GDM1 (cell line): ENCODE results near the gene GFRA1.
"Not testable (repeated sequence)": the region's sequence is repeated elsewhere in the genome, so short reads cannot be mapped to it uniquely, and the experiment has no call there.

Source experiments
- DNase-seq: peaks from one replicate; lab custom pipeline; 2025; lab: John Stamatoyannopoulos, UW

GFRA1 gene

DNA sequence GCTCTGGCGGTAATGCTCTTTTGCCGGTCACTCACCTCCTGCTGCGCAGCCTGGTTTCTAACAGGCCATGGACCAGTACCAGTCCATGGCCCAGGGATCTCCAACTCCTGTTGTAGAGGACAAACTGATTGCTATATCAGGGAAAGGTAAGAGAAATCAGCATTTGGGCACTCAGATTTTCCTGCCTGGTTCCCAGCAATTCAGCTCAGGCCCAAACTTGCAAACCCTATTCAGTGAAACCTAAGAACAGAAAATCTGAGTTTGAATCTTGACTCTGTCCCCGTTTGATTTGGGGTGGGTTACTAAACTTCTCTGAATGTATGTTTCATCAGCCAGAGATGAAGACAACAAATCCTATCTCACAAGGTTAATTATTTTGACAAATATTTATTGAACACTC, 77.4 kb downstream of the GFRA1 start:
- DNase-seq = no peak

DNA sequence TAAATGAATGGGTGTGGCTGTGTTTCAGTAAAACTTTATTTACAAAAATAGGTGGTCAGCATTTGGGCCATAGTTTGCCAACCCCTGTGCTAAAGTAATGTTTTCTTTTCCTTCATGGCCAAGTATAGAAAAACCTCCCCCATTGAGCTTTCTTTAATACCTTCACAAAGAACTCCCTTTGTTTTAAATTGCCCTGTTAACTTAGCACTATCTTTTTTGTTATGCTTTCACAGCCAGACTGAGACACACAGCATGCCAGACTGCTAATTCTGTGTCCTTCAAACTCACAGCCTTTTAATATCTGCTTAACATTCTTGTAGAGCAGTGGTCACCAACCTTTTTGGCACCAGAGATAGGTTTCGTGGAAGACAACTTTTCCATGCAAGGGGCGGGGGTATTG, 78.0 kb downstream of the GFRA1 start:
- no peak for DNase-seq

DNA sequence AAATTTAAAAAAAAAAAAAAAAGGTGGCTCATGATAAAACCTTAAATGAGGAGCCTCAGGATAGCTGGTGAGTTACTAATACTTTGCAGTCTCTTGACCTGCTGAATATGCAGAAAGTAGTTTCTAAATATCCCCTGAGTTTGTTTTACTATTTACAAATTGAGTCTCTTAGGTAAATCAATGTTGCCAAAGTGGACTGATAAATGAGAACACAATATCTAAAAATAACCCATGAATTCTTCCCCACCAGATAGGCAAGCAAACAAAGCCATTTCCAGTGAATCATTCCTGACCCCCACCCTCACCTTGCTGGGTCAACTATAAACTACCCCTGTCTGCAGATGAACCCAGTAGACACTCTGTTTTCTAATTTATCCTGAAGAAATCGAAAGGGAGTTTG, 78.9 kb downstream of the GFRA1 start:
- DNase-seq = no peak

DNA sequence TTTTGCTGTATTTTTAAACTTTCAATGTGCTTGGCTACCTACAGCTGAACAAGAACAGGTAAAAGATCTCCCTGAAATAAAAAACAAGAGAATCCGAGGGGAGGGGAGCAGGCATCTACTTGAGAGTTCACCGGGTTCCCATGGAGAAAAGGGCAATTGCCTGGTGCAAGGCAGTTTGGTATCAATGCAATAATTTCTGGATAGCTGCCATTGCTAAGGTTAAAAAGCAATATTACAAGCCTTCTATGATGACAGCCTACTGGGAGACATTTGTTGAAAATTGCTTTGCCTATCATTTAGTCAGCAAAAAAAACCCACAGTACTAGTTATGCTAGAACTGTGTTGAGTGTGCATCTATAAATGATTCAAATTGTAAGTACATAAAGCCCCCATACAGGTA, 82.1 kb downstream of the GFRA1 start:
- DNase-seq = no peak

DNA sequence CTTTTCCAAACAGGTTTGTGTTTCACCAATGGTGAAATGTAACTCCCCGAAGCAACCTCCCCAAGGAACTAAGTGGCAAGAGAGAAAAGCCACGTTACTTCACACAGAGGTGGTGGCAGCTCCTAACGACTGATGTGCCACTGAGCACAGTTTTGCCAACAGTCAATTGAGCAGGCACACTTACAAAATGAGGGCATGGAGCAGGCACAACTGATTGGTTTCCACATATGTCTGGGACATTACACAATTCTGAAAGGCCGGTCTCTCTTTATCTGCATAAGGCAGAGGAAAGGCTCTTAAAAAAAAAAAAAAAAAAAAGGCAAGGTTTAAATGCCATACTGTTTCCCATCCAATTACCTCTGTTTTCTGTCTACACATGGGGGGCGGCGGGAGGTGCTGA, 86.7 kb downstream of the GFRA1 start:
- no peak for DNase-seq

DNA sequence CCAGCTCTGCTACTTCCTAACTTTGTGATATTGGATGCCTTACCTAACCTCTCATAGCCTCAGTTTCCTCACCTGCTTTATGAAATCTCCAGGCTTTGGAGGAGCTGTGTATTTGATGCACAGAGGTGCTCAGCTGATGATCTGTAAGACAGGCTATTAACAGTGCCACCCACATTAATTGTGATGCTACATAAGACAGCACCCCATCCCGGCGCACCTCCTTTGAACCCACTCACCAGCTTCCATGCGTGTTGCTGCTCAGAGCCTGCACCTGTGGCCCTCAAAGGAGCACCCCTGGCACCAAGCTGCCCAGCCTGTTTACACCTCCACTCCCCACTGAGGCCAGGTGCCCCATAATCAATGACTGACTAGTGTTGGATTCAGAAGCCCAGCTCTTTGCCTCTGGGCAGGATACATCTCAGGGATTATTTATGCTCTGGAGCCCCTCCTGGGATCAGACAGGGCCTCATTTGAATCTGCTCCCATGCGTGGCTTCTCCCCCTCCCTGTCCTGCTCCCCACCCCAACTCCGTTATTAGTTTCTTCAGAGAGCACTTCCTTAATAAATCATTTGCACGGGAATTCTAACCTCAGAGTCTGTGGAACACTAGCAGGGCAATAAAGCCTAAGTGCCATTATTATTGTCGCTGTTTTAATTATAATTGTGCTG, 87.7 kb downstream of the GFRA1 start:
- no peak for DNase-seq

DNA sequence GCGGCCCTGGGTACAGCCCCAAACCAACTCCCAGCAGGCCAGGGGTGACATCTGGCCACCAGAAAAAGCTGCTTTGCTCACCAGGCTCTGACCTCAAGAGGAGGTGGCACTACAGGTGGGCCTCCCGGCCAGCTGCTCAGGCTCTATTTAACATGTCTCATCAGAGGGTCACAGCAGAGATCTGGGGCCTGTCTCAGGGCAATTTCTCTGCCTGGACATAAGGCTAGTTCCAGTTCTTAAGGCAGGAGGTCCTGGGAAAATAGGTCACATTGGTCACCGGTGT, 88.6 kb downstream of the GFRA1 start:
- DNase-seq = no peak

DNA sequence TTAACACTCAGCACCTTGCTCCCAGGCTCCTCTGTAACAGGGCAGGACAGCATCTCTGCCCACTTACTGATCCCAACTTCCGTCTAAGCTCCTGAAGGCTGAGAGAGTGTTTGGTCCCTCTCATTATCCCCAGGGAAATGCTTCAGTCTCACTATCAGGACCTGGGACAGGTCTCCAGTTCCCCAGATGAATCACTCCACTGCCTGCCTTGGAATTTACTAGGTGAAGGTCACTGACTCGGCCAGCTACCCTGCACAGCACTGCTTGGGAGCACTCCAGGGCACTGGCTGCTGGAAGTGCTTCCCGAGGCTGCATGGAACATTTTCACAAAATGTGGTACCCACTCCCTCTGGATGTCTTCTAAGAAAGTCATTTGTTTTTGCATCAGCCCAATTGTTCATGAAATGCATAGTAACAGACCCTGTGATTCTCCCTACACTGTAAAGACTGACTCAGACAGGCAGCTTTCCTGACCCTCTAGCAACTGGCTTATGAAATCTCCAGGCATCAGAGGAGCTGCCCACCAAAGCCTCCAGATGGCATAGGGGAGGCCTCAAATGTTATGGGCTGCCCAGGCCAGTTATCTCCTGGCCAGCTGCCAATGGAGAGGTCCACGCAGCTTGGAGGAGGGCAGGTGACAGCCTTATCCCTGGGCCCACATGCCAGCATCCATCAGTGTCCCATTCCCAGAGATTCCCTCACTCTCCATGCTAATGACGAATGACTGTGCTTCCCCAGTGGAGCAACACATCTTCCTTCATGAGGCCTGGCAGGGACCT, 89.1 kb downstream of the GFRA1 start:
- DNase-seq = no peak

DNA sequence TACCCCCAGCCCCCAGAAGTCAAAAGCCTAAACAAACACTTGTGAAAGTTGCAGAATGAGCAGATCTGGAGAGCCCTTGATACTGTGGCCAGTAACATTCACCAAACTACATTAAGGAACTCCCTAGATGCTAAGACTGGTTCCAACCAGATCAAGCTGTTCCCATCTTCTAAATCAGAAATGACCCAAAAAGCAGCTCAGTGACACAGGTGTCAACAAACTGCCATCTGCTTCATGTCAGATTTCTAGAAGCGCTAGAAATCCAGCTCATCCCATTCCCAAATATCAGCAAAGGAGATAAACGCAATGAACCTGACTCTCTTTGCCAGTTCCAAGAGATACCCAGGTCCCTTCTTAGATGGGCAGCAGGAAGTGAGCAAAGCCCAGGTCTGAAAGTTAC, 90.6 kb downstream of the GFRA1 start:
- DNase-seq = no peak

DNA sequence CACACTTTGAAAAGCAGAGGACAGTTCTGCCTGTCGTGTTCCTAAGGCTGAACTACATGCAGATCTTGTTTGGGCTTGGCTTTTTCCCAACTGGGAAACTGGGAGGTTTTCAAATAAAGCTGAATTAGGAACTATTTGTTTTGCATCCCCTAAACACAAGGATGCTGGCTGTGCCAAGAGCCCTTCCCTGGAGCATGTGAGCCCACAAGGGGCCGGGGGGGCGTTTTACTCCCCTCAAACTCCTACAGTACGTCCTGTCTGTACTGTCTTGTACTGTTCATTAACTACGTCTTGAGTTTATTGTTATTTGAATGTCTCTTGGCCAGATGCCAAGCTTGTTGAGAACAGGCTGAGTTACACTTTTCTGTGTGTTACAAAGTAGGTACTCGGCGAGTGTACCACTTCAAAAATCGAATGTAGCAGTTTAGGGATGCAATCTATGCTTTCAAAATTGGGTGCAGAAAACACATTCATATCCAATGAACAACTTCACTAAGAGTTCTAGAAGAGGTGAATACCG, 94.9 kb downstream of the GFRA1 start:
- DNase-seq = no peak

DNA sequence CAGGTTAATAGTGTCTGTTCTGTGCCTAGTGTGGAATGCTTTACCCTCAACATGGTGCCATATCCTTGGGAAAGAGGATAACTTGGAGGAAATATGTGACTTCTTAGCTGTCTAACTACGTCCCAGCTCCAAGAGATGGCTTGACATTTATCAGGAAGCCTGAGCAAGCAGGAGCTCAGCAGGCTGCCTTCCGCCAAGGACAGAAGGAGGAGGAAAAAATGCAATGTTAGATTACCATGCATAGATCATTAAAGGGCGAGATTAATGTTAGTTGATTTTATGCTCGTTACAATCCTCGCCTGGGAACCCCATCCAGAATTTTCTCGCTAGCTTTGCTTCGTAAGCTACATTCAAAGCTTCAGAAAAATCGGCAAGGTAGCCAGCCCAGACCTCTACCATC, 97.8 kb downstream of the GFRA1 start:
- no peak for DNase-seq

DNA sequence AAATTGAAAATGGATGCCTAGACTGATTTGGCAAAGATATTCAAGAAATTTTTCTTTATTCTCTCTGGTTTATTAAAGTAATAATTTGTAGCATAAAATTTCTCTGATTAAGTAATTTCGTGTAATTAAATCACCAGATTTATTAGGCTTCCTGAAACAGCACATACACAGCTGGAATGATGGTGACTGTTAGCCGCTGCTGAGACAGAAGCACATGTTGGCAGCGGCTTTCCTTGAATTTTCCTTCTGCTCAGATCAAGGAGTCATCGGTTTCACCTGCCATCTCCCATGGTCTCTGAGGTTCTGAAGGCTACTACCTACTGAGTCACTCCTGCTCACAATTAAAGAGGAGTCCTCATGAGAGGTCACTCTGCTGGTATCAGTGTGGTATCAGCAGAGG, 101.5 kb downstream of the GFRA1 start:
- DNase-seq = no peak

DNA sequence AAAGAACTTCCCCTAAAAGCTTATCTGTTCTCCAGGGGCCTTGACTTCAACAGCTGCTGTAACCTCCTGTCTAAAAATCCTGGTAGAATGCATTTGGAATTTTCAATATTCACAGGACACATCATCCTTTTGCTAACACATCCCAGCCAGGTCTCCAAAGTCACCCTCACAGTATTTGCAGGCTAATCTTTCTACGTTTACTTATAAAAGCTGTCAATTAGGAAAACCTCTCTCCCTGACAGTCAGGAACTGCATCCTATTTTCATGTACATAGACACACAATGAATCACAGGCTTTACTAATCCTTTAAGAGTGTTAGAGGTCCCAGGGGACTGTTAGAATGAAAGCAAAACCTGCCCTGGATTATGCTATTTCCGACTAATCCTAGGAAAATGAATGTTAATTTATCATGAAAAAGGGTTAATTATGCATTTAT, 102.2 kb downstream of the GFRA1 start:
- DNase-seq = no peak

DNA sequence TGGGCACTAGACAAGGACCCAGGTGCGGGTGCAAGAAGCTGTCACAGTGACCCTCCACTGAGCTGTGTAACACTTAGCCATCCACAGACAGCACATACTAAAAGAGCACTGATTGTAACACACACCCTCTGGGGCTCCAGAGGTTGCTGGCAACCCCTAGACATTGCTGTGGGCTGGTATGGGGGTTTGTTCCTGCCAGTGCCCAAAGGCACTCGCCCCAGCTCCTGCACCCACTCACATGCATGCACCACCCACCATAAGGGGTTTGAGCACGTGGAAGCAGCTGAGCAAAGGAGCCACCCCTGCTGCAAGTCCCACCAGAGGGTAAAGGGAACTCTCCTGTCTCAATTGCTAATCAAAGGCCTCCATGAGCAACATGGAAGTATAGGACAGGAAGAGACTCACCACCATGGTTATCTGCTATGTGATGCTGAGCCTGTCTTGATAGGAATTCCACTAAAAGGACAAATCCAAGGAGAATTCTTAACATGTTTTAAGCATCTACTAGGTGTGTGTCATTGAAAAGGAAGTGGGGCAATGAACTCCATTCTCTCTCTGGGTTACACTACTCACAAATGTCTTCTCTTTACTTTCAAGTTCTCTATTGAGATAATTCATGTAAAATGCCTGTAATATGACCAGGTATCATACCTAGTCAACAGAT, 103.1 kb downstream of the GFRA1 start:
- no peak for DNase-seq

DNA sequence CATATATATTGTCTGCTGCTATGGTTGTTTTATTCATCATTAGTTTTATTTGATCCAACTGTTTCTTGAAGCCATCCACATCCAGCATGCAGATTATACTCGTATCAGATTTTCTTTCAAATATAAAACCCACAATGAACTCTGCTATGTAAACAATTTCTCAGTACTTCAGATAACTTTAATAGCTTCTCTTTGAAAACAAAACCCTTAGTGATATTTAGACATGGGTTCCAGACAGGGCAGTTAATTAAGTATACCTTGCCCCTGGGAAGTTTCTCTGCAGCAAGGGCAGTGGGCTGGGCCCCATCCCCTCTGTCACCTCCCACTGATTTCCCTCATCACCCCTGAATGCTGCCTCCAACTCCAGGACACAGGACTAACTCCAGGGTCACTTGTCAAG, 104.3 kb downstream of the GFRA1 start:
- no peak for DNase-seq

DNA sequence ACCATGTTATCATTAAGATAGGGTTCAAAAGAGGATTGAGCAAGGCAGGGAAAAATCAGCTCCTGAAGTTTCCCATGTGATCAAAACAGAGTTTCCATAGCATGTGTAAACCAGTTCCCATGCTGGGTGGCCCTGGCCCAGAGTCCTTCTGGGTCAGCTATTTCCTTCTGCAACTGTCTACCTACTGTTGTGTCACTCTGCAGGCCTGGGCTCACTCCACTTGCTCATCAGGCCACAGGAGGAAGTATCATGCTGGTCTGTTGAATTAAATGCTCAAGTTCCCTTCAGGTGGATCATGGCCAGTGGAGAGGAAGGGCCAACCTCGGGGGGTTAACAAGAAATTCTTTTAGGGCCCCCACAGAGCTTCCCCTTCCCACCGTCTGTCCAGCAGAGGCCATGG, 104.7 kb downstream of the GFRA1 start:
- no peak for DNase-seq

DNA sequence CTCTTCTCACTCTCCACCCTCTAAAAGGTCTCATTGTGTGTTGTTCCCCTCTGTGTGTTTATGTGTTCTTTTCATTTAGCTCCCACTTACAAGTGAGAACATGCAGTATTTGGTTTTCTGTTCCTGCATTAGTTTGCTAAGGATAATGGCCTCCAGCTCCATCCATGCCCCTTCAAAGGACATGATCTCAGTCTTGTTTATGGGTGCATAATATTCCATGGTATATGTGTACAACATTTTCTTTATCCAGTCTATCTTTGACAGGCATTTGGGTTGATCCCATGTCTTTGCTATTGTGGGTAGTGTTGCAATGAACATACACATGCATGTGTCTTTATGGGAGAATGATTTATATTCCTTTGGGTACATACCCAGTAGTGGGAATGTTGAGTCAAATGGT, 107.1 kb downstream of the GFRA1 start:
- not testable (repeated sequence) for DNase-seq

DNA sequence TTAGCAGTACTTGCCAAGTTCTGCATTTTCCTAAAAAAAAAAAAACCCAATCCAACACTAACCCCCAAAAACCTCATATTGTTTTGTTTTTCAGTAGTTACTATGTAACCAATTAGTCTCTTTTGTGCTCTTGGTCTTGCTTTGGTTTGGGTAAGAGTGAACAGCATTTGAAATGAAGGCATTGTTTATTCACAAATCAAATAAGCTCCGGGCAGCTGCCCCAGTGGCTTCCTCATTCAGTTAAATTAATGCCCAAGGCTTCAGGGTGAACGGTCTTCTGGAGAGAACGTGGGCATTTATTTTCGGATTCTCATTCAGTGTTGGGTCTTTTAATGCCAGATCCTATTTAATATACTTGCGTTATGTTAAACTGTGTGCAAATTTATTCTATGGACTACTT, 108.7 kb downstream of the GFRA1 start:
- no peak for DNase-seq

DNA sequence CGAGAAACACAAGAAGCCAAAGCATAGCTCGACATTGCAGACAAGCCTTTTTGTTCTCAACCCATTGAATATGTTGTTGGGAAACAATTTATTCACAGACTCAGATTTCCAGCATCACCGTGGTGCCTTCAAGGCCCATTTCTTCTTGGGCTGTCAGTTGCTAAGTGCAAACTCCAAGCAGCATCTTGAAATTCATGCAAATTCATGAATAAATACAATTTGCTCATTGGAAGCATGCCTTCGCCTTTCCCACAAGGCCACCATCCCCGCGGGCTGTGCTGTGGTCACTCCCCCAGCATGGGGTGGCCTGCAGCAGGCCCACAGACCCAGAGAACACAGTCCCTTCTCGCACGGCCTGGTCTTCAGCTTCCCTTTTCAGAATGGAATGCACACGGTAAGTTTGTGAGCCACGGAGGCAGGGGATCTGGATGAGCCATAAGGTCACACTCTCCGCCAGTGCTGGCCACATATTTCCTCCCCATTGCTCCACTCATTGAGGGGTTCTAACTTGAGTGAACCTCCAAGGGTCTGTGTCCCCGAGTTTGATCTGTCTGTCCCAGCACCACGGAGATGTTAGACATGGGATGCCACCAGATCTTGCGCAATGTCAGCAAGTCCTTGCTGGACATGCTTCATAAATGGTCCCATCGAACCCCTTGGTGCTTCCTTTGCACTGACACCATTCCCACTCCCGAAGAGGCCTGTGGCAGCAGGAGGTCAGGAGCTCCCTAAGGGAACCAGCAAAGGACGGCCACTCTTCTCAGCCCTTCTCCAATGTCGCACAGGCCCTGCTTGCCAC, 109.5 kb downstream of the GFRA1 start:
- DNase-seq = no peak

DNA sequence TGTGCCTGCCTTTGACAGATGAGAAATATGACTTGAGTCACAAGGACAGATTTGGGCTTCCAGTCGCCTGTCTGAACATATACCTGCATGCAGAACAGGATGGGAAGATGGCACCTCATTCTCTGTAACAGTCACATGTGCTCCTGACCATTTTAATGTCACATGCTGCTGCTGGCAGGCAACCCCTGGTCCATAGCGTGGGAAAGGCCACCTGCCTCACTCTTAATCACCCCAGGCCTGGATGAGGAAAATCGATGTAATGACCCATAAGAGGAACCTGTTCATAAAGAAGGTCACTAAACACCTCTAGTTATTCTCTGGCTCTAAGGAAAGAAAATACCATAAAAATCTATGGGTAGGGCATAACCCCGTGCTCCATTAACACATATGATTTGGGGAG, 110.2 kb downstream of the GFRA1 start:
- DNase-seq = no peak

DNA sequence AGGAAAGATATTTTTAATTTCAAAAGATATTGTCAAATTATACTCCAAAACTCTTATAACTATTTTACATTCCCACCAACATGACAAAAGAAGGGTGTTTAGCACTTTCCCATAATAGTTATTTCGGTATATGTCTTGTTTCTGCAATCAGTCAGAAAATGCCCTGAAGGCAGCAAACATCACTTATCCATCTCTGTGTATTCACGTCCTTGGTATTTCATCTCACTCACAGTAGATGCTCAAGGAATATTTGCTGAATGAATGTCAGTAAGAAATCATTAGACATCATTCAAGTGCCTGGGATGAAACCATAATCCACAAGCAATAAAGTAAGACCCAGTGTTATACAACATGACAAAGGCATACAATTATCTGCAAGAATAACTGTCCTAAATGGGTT, 112.7 kb downstream of the GFRA1 start:
- no peak for DNase-seq

DNA sequence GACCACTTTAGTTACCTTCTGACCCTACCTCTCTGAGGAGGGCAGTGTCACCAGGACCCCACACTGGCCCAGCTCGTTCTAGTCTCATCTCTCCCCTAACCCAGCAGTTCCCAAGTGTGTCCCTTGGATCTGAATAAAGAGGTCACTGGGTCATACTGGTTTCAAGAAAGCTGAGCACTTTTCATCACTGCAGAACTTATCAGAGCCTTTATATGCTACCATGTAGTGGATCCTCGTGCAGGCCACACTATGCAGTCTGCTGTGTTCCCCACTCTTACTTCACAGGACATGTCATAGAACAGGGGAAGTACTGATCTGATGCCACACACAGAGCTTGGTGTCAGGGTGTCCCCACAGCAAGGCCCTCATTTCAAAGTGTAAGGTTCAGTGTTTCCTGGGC, 113.8 kb downstream of the GFRA1 start:
- no peak for DNase-seq

DNA sequence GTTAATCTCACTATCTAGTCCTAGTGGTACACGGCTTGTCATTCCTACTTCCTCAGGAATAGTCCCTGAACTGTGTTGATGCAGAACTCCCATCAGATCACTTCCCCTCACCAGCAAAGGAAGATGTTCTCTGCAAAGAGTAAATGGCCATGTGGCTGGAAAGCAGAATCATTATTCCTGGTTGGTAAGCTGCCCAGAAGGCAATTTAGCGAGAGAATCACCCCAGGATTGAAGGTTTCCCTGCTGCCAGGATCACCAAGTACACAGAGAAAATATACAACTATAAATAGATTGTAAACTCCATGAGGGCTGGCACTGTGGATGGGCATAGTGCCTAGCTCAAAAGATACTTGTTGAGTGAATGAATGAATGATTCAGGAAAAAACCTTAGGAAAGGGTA, 115.0 kb downstream of the GFRA1 start:
- DNase-seq = no peak
